ENCODE results near the gene PRR7.

Gene PRR7

GRCh38 chr5:177437623-177438022, 9.0 kb upstream of the PRR7 start:
- DNase-seq (ENCODE audit: low read depth): no peak

GRCh38 chr5:177438468-177438867, 8.1 kb upstream of the PRR7 start:
- DNase-seq (ENCODE audit: low read depth): no peak

GRCh38 chr5:177439518-177440053, 7.0 kb upstream of the PRR7 start:
- no peak for DNase-seq (ENCODE audit: low read depth)

- DNase-seq (ENCODE audit: low read depth): no peak
Observed at GRCh38 chr5:177440211-177440989, 6.2 kb upstream of the PRR7 start.

- DNase-seq (ENCODE audit: low read depth): no peak
Observed at GRCh38 chr5:177440990-177441780, 5.4 kb upstream of the PRR7 start.

GRCh38 chr5:177442066-177442826, 4.4 kb upstream of the PRR7 start:
- DNase-seq (ENCODE audit: low read depth): no peak

GRCh38 chr5:177443144-177443983, 3.2 kb upstream of the PRR7 start:
- no peak for DNase-seq (ENCODE audit: low read depth)

- DNase-seq (ENCODE audit: low read depth): no peak
Observed at GRCh38 chr5:177444106-177445051, 2.2 kb upstream of the PRR7 start.

- DNase-seq (ENCODE audit: low read depth): no peak
Observed at GRCh38 chr5:177445052-177445916, 1.3 kb upstream of the PRR7 start.

GRCh38 chr5:177445917-177446199, 756 bp upstream of the PRR7 start:
- no peak for DNase-seq (ENCODE audit: low read depth)

- DNase-seq (ENCODE audit: low read depth): peak; percentile 68
Observed at GRCh38 chr5:177447066-177447610, 524 bp downstream of the PRR7 start.

- DNase-seq (ENCODE audit: low read depth): no peak
Observed at GRCh38 chr5:177447611-177448243, 1.1 kb downstream of the PRR7 start.

- no peak for DNase-seq (ENCODE audit: low read depth)
Observed at GRCh38 chr5:177448244-177448950, 1.8 kb downstream of the PRR7 start.

- no peak for DNase-seq (ENCODE audit: low read depth)
Observed at GRCh38 chr5:177449140-177450061, 2.8 kb downstream of the PRR7 start.

GRCh38 chr5:177450667-177451424, 4.2 kb downstream of the PRR7 start:
- DNase-seq (ENCODE audit: low read depth): no peak

Data from activated T-helper 1 cell treated with Interleukin-2 at 50 U/mL for 16 hours (primary cell).